Jurkat, Clone E6-1 (cell line): Measurements from ENCODE around the gene ASTN2.

Experiments used
- DNase-seq: peaks from one replicate; pipeline ENCODE4 v3.0.0-alpha.2; 2011; ENCODE audit warnings: low read depth, low spot score
- H3K4me3 ChIP-seq: 2 replicates; pipeline ENCODE4 v1.5.1; 2011; ENCODE audit warnings: mild to moderate bottlenecking, low read length, control low read depth, moderate library complexity

The ASTN2 gene

GRCh38 chr9:116627433-116627832, 787.4 kb downstream of the ASTN2 start:
- H3K4me3 ChIP-seq = no peak overlapping the region
- DNase-seq = no peak

- DNase-seq = no peak
- H3K4me3 ChIP-seq = no peak overlapping the region
Measured at GRCh38 chr9:116626762-116627161, 788.1 kb downstream of the ASTN2 start.

- DNase-seq = no peak
- no peak overlapping the region for H3K4me3 ChIP-seq
Measured at GRCh38 chr9:116623715-116624114, 791.1 kb downstream of the ASTN2 start.

GRCh38 chr9:116617389-116617788, 797.5 kb downstream of the ASTN2 start:
- DNase-seq = no peak
- H3K4me3 ChIP-seq = no peak overlapping the region

GRCh38 chr9:116616304-116616914, 798.4 kb downstream of the ASTN2 start:
- no peak overlapping the region for H3K4me3 ChIP-seq
- DNase-seq = no peak

- no peak for DNase-seq
- no peak overlapping the region for H3K4me3 ChIP-seq
Measured at GRCh38 chr9:116608064-116608463, 806.8 kb downstream of the ASTN2 start.

GRCh38 chr9:116605904-116606341, 808.9 kb downstream of the ASTN2 start:
- H3K4me3 ChIP-seq = no peak overlapping the region
- no peak for DNase-seq

- no peak for DNase-seq
- no peak overlapping the region for H3K4me3 ChIP-seq
Measured at GRCh38 chr9:116605060-116605459, 809.8 kb downstream of the ASTN2 start.

- DNase-seq = no peak
- H3K4me3 ChIP-seq = no peak overlapping the region
Measured at GRCh38 chr9:116604251-116604650, 810.6 kb downstream of the ASTN2 start.

- DNase-seq = no peak
- no peak overlapping the region for H3K4me3 ChIP-seq
Measured at GRCh38 chr9:116599342-116599884, 815.4 kb downstream of the ASTN2 start.

- no peak for DNase-seq
- H3K4me3 ChIP-seq = no peak overlapping the region
Measured at GRCh38 chr9:116596646-116597045, 818.2 kb downstream of the ASTN2 start.

GRCh38 chr9:116594547-116594946, 820.3 kb downstream of the ASTN2 start:
- no peak overlapping the region for H3K4me3 ChIP-seq
- DNase-seq = no peak

- H3K4me3 ChIP-seq = no peak overlapping the region
- no peak for DNase-seq
Measured at GRCh38 chr9:116592970-116593369, 821.9 kb downstream of the ASTN2 start.

- peak; percentile 14 for DNase-seq
- no peak overlapping the region for H3K4me3 ChIP-seq
Measured at GRCh38 chr9:116589392-116590354, 825.2 kb downstream of the ASTN2 start.

GRCh38 chr9:116587919-116588318, 826.9 kb downstream of the ASTN2 start:
- H3K4me3 ChIP-seq = no peak overlapping the region
- DNase-seq = no peak

- DNase-seq = no peak
Measured at GRCh38 chr9:116585896-116586295, 829.0 kb downstream of the ASTN2 start.

GRCh38 chr9:116585204-116585603, 829.7 kb downstream of the ASTN2 start:
- DNase-seq = no peak
- H3K4me3 ChIP-seq = no peak overlapping the region

More at GRCh38 chr9:116585896-116586295, 829.0 kb downstream of the ASTN2 start:
- H3K4me3 ChIP-seq = no peak overlapping the region

- no peak for DNase-seq
- no peak overlapping the region for H3K4me3 ChIP-seq
Measured at GRCh38 chr9:116580853-116581252, 834.0 kb downstream of the ASTN2 start.

GRCh38 chr9:116576386-116576785, 838.5 kb downstream of the ASTN2 start:
- H3K4me3 ChIP-seq = no peak overlapping the region
- DNase-seq = no peak

- H3K4me3 ChIP-seq = no peak overlapping the region
- no peak for DNase-seq
Measured at GRCh38 chr9:116574027-116574679, 840.7 kb downstream of the ASTN2 start.
